ENCODE data around the gene UBXN11. TPM values are rescaled to one million over a fixed set of nuclear protein-coding genes. Genes with fewer than 3 reads are reported as not detected.

The UBXN11 gene
- total and polyA plus RNA-seq, 2 donors (not counting 1 experiment from before 2014, with no cell fraction given) = 68.0 to 81.4 TPM

GRCh38 chr1:26257222-26257621 lies 49.2 kb downstream of the UBXN11 start:
- WGBS (ENCODE audit: insufficient coverage) = 94% methylated on average over 1 of the region's 2 CpGs
- no peaks in the 10 kb centered on the region for H3K9me3 Mint-ChIP-seq (ENCODE audit: insufficient read depth)
- Histone ChIP-seq H3K4me2 (replicated peaks; ENCODE audit: low read depth, low read length, poor library complexity, severe bottlenecking) (no peak overlapping the region), H3K27ac (ENCODE audit: low read length in 2 of 2) (no peak overlapping the region), H3K4me1 (ENCODE audit: control insufficient read depth in 2 of 2, insufficient read depth in 2 of 2, low read length in 2 of 2) (peaks cover 9 to 18% of the 10 kb centered on the region in 2 donors), H3K4me3 (ENCODE audit: control extremely low read depth in 1 of 5, extremely low read depth in 1 of 5, insufficient read depth in 1 of 5, low read depth in 2 of 5, low read length in 4 of 5) (no peak overlapping the region), H3K36me3 (replicated peaks in 1 of 2; ENCODE audit: control extremely low read depth in 1 of 2, control insufficient read depth in 1 of 2, extremely low read depth in 1 of 2, insufficient read depth in 2 of 2, low read length in 1 of 2) (peaks cover 0 to 25% of the 10 kb centered on the region in 2 experiments), H4K20me1 (ENCODE audit: control insufficient read depth, insufficient read depth, low read length, poor library complexity, severe bottlenecking) (no peaks in the 10 kb centered on the region), H3K9ac (ENCODE audit: low read length) (no peak overlapping the region), H3K9me3 (ENCODE audit: control extremely low read depth in 1 of 3, control insufficient read depth in 2 of 3, insufficient read depth in 1 of 3, low read length in 2 of 3) (no peaks in the 10 kb centered on the region), H3K79me2 (ENCODE audit: control insufficient read depth, insufficient read depth, low read length) (peaks cover 6% of the 10 kb centered on the region), H3K27me3 (replicated peaks in 1 of 4; ENCODE audit: control extremely low read depth in 1 of 4, control insufficient read depth in 3 of 4, insufficient read depth in 4 of 4, low read length in 3 of 4) (no peaks in the 10 kb centered on the region), H2AFZ (ENCODE audit: insufficient read depth, low read depth, low read length, poor library complexity, severe bottlenecking) (no peak overlapping the region)
- H3K4me3 Mint-ChIP-seq = no peak overlapping the region
- no peaks in the 10 kb centered on the region for H3K27me3 Mint-ChIP-seq
- intact Hi-C loops (cut with micrococcal nuclease) = no loop called here
- DNase-seq (no peak), ATAC-seq (ENCODE audit: low read depth) (no peak)
- TF ChIP-seq EZH2 (IDR thresholded peaks at IDR 0.05; ENCODE audit: borderline replicate concordance, insufficient read depth, low read depth, low read length, poor library complexity, severe bottlenecking) = no peak
- H3K4me1 Mint-ChIP-seq = peaks cover 25% of the 10 kb centered on the region
- ChIA-PET POLR2A (no interaction called here), CTCF (interaction anchor here (0.6 to 1.0 kb wide), 3 partner anchors 13 to 68 kb away, joined by 3 read pairs; no protein-coding TSS in a partner anchor)
- no peak overlapping the region for H3K27ac Mint-ChIP-seq

GRCh38 chr1:26254404-26254803 lies 52.0 kb downstream of the UBXN11 start:
- ChIA-PET POLR2A (no interaction called here), CTCF (no interaction called here)
- Histone ChIP-seq H3K9me3 (ENCODE audit: control extremely low read depth in 1 of 3, control insufficient read depth in 2 of 3, insufficient read depth in 1 of 3, low read length in 2 of 3) (no peaks in the 10 kb centered on the region), H3K27ac (ENCODE audit: low read length in 2 of 2) (no peak overlapping the region), H3K4me2 (replicated peaks; ENCODE audit: low read depth, low read length, poor library complexity, severe bottlenecking) (no peak overlapping the region), H3K4me1 (ENCODE audit: control insufficient read depth in 2 of 2, insufficient read depth in 2 of 2, low read length in 2 of 2) (peaks cover 4 to 12% of the 10 kb centered on the region in 2 donors), H4K20me1 (ENCODE audit: control insufficient read depth, insufficient read depth, low read length, poor library complexity, severe bottlenecking) (no peaks in the 10 kb centered on the region), H2AFZ (ENCODE audit: insufficient read depth, low read depth, low read length, poor library complexity, severe bottlenecking) (no peak overlapping the region), H3K4me3 (ENCODE audit: control extremely low read depth in 1 of 5, extremely low read depth in 1 of 5, insufficient read depth in 1 of 5, low read depth in 2 of 5, low read length in 4 of 5) (no peak overlapping the region), H3K36me3 (replicated peaks in 1 of 2; ENCODE audit: control extremely low read depth in 1 of 2, control insufficient read depth in 1 of 2, extremely low read depth in 1 of 2, insufficient read depth in 2 of 2, low read length in 1 of 2) (peaks cover 0 to 16% of the 10 kb centered on the region in 2 experiments), H3K27me3 (replicated peaks in 1 of 4; ENCODE audit: control extremely low read depth in 1 of 4, control insufficient read depth in 3 of 4, insufficient read depth in 4 of 4, low read length in 3 of 4) (no peaks in the 10 kb centered on the region), H3K9ac (ENCODE audit: low read length) (no peak overlapping the region), H3K79me2 (ENCODE audit: control insufficient read depth, insufficient read depth, low read length) (peaks cover 6% of the 10 kb centered on the region)
- Mint-ChIP-seq H3K27ac (no peak overlapping the region), H3K4me3 (no peak overlapping the region), H3K9me3 (ENCODE audit: insufficient read depth) (no peaks in the 10 kb centered on the region), H3K27me3 (no peaks in the 10 kb centered on the region), H3K4me1 (peaks cover 19% of the 10 kb centered on the region)
- DNase-seq = no peak
- intact Hi-C loops (cut with micrococcal nuclease) = no loop called here
- no CpG with 5 or more reads among the region's 3 CpGs for WGBS (ENCODE audit: insufficient coverage)
- no peak for ATAC-seq (ENCODE audit: low read depth)
- TF ChIP-seq, protein P1, sequence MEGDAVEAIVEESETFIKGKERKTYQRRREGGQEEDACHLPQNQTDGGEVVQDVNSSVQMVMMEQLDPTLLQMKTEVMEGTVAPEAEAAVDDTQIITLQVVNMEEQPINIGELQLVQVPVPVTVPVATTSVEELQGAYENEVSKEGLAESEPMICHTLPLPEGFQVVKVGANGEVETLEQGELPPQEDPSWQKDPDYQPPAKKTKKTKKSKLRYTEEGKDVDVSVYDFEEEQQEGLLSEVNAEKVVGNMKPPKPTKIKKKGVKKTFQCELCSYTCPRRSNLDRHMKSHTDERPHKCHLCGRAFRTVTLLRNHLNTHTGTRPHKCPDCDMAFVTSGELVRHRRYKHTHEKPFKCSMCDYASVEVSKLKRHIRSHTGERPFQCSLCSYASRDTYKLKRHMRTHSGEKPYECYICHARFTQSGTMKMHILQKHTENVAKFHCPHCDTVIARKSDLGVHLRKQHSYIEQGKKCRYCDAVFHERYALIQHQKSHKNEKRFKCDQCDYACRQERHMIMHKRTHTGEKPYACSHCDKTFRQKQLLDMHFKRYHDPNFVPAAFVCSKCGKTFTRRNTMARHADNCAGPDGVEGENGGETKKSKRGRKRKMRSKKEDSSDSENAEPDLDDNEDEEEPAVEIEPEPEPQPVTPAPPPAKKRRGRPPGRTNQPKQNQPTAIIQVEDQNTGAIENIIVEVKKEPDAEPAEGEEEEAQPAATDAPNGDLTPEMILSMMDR (IDR thresholded peaks at IDR 0.05) = no peak
